Breast epithelium (tissue), 3 donors: Measurements from ENCODE around the gene NR1H2.

Source experiments
- CTCF ChIP-seq, 3 donors: fragments of 450-650 bp; IDR thresholded peaks; one replicate each; pipeline ENCODE4 v1.5.1; 2016 to 2017; ENCODE audit warnings: antibody characterized with exemption in 3 of 3, mild to moderate bottlenecking in 3 of 3, moderate library complexity in 3 of 3
- POLR2A ChIP-seq: fragments of 450-650 bp; IDR thresholded peaks from one replicate; pipeline ENCODE4 v1.6.1; 2016; ENCODE audit warnings: antibody characterized with exemption, mild to moderate bottlenecking, moderate library complexity
- POLR2AphosphoS5 ChIP-seq, 3 donors: sonication (generic); formaldehyde crosslinking; IDR thresholded peaks; one replicate each; pipeline ENCODE4 v1.6.1; 2017; ENCODE audit warnings: antibody characterized with exemption in 3 of 3

DNA sequence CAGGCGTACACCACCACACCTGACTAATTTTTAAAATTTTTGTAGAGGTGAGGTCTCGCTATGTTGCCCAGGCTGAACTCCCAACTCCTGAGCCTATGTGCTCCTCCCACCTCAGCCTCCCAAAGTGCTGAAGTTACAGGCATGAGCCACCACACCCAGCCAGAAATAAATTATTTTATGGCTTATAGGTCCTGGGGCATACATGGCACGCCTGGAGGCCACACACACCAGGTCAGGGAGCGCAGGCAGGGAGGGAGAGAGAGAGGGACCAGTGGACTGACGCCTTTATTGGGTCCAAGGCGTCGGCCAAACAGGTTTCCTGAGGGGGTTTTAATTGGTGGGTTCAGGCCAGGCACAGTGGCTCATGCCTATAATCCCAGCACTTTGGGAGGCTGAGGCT lies 49.3 kb downstream of the NR1H2 start:
- TF ChIP-seq POLR2A (no peak), POLR2AphosphoS5 (IDR thresholded peaks at IDR 0.05) (no peak), CTCF (IDR thresholded peaks at IDR 0.05) (no peak)
